Neuron (in vitro differentiated cells): ENCODE data around the gene HES2.

Experiments used
- H2AFZ ChIP-seq: one replicate; pipeline ENCODE4 v1.6.1; 2013; ENCODE audit warnings: low read depth, mild to moderate bottlenecking, inconsistent platforms, low read length, moderate library complexity
- H3K27me3 ChIP-seq: one replicate; pipeline ENCODE4 v1.6.1; 2013; ENCODE audit warnings: low read length; ENCODE audit not compliant: insufficient read depth
- H3K36me3 ChIP-seq: one replicate; pipeline ENCODE4 v1.6.1; 2013; ENCODE audit warnings: low read length; ENCODE audit not compliant: insufficient read depth
- H3K4me1 ChIP-seq: one replicate; pipeline ENCODE4 v1.6.1; 2013; ENCODE audit warnings: low read length; ENCODE audit not compliant: insufficient read depth
- H3K4me3 ChIP-seq: 2 replicates; pipeline ENCODE4 v1.5.1; 2013; ENCODE audit warnings: mild to moderate bottlenecking, low read length, moderate library complexity
- H3K9me3 ChIP-seq: one replicate; pipeline ENCODE4 v1.6.1; 2013; ENCODE audit warnings: low read length

The HES2 gene

GRCh38 chr1:6424619-6425593, 5.2 kb upstream of the HES2 start, which contains the start of gene ESPN:
Gene ESPN (plus strand): TSS chr1:6424776. CDS start chr1:6424956, 180 bp downstream.
- Histone ChIP-seq H3K36me3 (no peaks in the 10 kb centered on the region), H3K4me3 (no peak within 1 kb of the TSS), H3K27me3 (peaks cover 80% of the 10 kb centered on the region), H2AFZ (no peak within 1 kb of the TSS), H3K9me3 (no peaks in the 10 kb centered on the region), H3K4me1 (peaks cover 7% of the 10 kb centered on the region)

DNA sequence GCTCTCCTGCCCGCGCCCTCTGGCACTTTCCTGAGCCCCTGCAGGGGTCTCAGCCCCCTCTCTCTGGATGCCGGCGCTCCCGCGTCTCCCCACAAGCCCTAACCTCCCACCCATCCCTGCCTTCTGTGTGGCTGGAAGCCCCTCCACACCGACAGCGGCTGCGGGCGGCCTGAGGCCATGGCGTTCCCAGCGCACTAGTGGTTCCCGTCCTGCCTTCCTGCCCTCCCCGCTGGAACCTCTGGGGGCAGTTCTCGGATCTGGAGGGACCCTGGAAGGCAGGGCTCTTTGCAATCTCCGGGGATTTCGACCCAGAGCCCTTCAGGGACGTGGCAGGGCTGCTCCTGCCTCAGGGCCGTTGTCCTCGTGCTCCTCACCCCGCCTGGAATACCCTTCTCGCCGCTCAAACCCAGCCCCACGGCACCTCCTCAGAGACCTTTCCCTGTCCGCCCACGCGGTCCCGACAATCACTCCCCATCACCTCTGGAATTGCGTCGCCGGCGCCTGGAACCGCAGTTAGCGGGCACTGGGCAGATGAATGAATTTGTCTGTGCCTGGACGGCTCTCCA, 4.4 kb upstream of the HES2 start:
- no peaks in the 10 kb centered on the region for H3K9me3 ChIP-seq
- H3K4me3 ChIP-seq: no peak overlapping the region
- H3K36me3 ChIP-seq: no peaks in the 10 kb centered on the region
- H2AFZ ChIP-seq: no peak overlapping the region
- H3K27me3 ChIP-seq: peaks cover 84% of the 10 kb centered on the region
- peaks cover 6% of the 10 kb centered on the region for H3K4me1 ChIP-seq

DNA sequence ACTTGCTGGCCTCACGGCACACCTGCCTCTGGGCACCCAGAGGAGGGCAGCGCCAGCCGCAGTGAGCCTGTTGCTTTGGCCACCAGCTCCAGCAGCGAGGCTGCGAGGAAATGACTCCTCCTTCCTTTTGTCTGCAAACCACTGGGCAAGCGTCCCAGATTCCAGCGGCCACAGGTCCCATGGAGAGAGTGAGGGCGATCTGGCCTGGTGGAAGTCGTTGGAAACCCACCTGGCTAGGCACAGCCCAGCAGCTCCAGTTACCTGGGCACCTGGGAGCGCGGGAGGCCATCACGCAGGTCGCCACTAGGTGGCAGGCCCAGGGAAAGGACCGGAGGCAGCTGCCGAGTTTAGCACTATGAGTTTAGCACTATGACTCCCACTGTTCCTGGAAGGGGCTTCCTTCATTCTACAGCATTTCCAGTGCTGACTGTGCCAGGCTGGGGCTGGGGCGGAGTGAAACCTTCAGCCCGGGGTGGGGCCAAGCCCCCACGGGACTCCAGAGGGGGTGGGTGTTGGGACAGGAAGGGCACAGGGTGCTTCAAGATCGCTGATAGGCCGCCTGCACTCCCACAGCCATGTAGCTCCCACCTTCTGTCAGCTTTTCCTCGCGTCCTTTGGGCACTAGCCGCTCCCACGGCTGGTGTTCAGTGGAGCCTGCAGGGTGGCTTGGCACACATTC, 3.7 kb upstream of the HES2 start:
- H3K4me3 ChIP-seq: no peak overlapping the region
- H3K4me1 ChIP-seq: peaks cover 6% of the 10 kb centered on the region
- H3K27me3 ChIP-seq: peaks cover 90% of the 10 kb centered on the region
- H2AFZ ChIP-seq: no peak overlapping the region
- no peaks in the 10 kb centered on the region for H3K9me3 ChIP-seq
- H3K36me3 ChIP-seq: no peaks in the 10 kb centered on the region

GRCh38 chr1:6421266-6421665, 1.5 kb upstream of the HES2 start:
- Histone ChIP-seq H3K4me1 (peaks cover 6% of the 10 kb centered on the region), H2AFZ (no peak overlapping the region), H3K9me3 (peaks cover 5% of the 10 kb centered on the region), H3K4me3 (no peak overlapping the region), H3K36me3 (no peaks in the 10 kb centered on the region), H3K27me3 (peaks cover 91% of the 10 kb centered on the region)

DNA sequence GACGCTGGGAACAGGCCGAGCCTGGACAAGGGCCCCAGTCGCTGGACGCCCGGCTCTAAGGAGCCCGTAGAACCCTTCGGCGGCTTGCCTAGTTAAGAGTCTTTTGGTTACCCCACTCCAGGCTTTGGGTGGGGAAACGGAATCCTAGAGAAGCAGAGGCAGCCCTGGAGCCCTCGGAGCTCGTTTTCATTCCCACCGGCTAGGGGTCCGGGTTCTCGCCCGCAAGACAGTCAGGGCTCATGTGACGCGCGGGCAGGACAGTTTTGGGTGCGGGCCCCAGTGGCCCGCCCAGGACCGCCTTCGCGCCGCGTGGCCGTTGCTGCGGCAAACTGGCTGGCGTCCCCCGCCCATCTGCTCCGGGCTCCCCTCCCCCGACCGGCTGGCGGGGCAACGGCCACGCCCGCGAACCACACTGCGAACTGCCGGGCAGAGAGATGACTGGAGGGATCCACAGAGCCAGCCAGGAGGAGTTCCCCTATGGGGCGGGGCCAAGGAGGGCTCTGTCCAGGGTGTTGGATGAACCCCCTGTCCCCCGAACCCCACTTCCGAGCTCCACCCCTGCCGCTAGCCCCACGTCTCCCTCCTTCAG, 829 bp upstream of the HES2 start:
- Histone ChIP-seq H3K27me3 (peaks cover 88% of the 10 kb centered on the region), H2AFZ (no peak overlapping the region), H3K9me3 (peaks cover 5% of the 10 kb centered on the region), H3K4me3 (no peak overlapping the region), H3K36me3 (no peaks in the 10 kb centered on the region), H3K4me1 (peaks cover 6% of the 10 kb centered on the region)

- H3K4me3 ChIP-seq: no peak overlapping the region
- peaks cover 10% of the 10 kb centered on the region for H3K4me1 ChIP-seq
- H3K27me3 ChIP-seq: peaks cover 87% of the 10 kb centered on the region
- H3K36me3 ChIP-seq: no peaks in the 10 kb centered on the region
- no peak overlapping the region for H2AFZ ChIP-seq
- H3K9me3 ChIP-seq: peaks cover 5% of the 10 kb centered on the region
Measured at GRCh38 chr1:6419397-6419803, 319 bp downstream of the HES2 start.

- Histone ChIP-seq H3K4me1 (peaks cover 10% of the 10 kb centered on the region), H2AFZ (no peak overlapping the region), H3K9me3 (peaks cover 5% of the 10 kb centered on the region), H3K4me3 (no peak overlapping the region), H3K36me3 (no peaks in the 10 kb centered on the region), H3K27me3 (peaks cover 81% of the 10 kb centered on the region)
Measured at GRCh38 chr1:6418668-6419396, 887 bp downstream of the HES2 start.

DNA sequence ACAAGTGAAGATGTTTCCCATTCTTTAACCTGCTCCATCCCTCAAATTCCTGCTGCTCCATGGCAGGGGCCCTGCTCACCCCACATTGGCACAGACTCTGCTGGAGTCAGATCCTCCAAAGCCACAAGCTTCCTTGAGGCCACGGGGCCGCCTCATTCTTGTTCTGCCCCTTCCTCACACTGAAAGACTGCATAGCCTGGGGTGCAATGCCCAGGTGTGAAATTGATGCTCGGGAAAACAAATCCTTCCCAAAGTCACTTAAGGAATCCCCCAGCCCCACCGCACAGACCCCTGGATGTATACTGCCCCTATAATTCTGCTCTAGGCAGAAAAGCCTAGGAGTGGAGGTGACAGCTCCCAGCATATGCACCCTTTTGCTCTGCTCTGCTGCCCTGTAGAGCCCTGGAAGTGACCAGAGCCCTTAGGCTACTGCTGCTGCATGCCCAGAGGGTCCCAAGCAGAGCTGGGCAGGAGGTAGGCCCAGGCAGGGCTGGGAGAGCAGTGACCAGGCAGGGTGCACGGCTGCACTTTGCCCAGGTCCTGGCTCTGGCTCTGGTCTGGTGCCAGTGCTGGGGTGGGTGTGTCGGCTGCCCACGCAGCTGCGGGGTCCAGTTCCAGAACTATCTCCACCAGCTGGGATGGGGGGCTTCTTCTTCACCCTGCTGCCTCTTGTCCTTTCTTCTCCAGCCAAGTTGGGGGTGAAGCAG, 1.6 kb downstream of the HES2 start:
- Histone ChIP-seq H3K27me3 (peaks cover 74% of the 10 kb centered on the region), H3K36me3 (no peaks in the 10 kb centered on the region), H2AFZ (no peak overlapping the region)

GRCh38 chr1:6416906-6417305, 2.8 kb downstream of the HES2 start:
- H3K4me3 ChIP-seq: no peak overlapping the region
- H3K9me3 ChIP-seq: peaks cover 5% of the 10 kb centered on the region
- peaks cover 10% of the 10 kb centered on the region for H3K4me1 ChIP-seq
- no peaks in the 10 kb centered on the region for H3K36me3 ChIP-seq
- H3K27me3 ChIP-seq: peaks cover 67% of the 10 kb centered on the region
- H2AFZ ChIP-seq: no peak overlapping the region

More for the DNA sequence above, 1.6 kb downstream of the HES2 start:
- no peak overlapping the region for H3K4me3 ChIP-seq
- H3K9me3 ChIP-seq: peaks cover 5% of the 10 kb centered on the region
- peaks cover 10% of the 10 kb centered on the region for H3K4me1 ChIP-seq

DNA sequence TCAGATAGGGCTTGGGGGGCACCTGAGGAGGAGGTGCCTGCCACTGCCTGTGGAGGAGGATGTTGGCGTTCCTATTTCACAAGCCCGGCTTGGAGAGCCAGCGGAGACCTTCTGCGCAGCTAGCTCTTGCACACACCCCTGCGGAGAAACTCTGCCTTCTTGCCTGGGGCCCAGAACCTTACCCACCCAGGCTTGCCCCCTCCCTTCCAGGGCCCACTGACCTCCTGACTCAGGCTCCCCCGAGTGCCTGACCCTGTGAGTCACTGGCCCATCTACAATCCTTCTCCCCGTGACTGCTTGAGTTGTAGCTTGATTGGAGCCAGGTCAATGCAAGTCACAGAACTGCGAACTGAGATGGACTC, 3.4 kb downstream of the HES2 start:
- peaks cover 60% of the 10 kb centered on the region for H3K27me3 ChIP-seq
- no peak overlapping the region for H2AFZ ChIP-seq
- H3K36me3 ChIP-seq: no peaks in the 10 kb centered on the region
- peaks cover 10% of the 10 kb centered on the region for H3K4me1 ChIP-seq
- H3K4me3 ChIP-seq: no peak overlapping the region
- H3K9me3 ChIP-seq: peaks cover 5% of the 10 kb centered on the region

DNA sequence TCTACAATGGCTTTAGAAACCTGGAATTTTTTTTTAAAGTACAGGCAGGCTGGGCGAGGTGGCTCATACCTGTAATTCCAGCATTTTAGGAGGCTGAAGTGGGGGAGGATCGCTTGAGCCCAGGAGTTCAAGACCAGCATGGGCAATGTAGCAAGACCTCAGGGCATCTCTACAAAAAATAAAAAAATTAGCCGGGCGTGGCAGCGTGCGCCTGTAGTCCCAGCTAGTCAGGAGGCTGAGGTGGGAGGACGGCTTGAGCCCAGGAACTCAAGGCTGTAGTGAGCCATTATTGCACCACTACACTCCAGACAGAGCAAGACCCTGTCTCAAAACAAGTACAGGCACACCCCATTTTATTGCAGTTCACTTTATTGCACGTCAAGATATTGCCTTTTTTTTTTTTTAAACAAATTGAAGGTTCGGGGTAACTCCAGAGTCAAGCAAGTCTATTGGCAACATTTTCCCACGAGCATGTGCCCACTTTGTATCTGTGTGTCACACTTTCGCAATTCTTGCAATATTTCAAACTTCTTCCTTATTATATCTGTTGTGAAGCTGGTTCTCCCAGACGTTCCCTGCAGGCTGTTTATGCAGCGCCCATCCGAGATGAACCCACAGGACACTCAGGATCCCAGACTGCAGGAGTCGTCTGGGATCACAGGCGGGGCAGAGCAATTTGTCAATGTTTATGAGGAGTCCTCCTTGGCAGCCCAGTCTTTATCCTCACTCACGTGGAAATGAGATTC, 4.7 kb downstream of the HES2 start:
- Histone ChIP-seq H3K4me3 (no peak overlapping the region), H3K36me3 (no peaks in the 10 kb centered on the region), H3K4me1 (peaks cover 6% of the 10 kb centered on the region), H2AFZ (no peak overlapping the region), H3K9me3 (peaks cover 5% of the 10 kb centered on the region), H3K27me3 (peaks cover 48% of the 10 kb centered on the region)
